HCT116 (cell line): ENCODE measurements around the gene GPR39. TPM values are rescaled to one million over a fixed set of nuclear protein-coding genes. Genes with fewer than 3 reads are reported as not detected.

Experiments used
- ATAC-seq: fragments of 200-7000 bp; cut with Tn5 transposase; 2 replicates; pipeline ENCODE4 v1.9.1; 2020; ENCODE audit warnings: mild to moderate bottlenecking, moderate library complexity
- BruUV-seq: library from RNA; stranded (reverse); fragments of 400-500 nt; replicated peaks from 2 replicates; lab custom pipeline; 2021; lab: Mats Ljungman, UMichigan
- CTCF ChIA-PET: fragments of 300-600 bp; sonication (Branson Sonifier 250); formaldehyde crosslinking; loops from one replicate; lab custom pipeline; 2021; ENCODE audit warnings: antibody characterized with exemption; lab: Charles Lee
- POLR2A ChIA-PET: fragments of 300-600, 350-600 bp; sonication (Branson Sonifier 250); formaldehyde crosslinking; loops from one replicate; lab custom pipeline; 2021; ENCODE audit warnings: antibody characterized with exemption; lab: Charles Lee
- RAD21 ChIA-PET, 2 experiments: fragments of 300-600 bp; sonication (Branson Sonifier 250); formaldehyde crosslinking; loops; one replicate each; lab custom pipeline; 2023; ENCODE audit warnings: low total read pairs in 2 of 2; ENCODE audit not compliant: uncharacterized antibody in 2 of 2, unreplicated experiment in 2 of 2, low non-redundant PET in 1 of 2; lab: Charles Lee
- DNase-seq: peaks from one replicate; pipeline ENCODE4 v3.0.0-alpha.2; 2010; ENCODE audit warnings: low read depth, low spot score
- H2AFZ ChIP-seq: fragments of 200-600 bp; shearing (Covaris generic), sonication (generic); 2 replicates; pipeline ENCODE4 v1.6.1; 2017; ENCODE audit warnings: low read depth, mixed run types, mixed read lengths, antibody characterized with exemption, low read length; ENCODE audit not compliant: poor library complexity, severe bottlenecking
- H3K27ac ChIP-seq: 2 replicates; pipeline ENCODE4 v1.5.1; 2012; ENCODE audit warnings: low read depth, low read length
- H3K27me3 ChIP-seq: fragments of 200-600 bp; sonication (generic); 2 replicates; pipeline ENCODE4 v1.6.1; 2016; ENCODE audit warnings: mixed run types, low read length, mixed read lengths; ENCODE audit not compliant: insufficient read depth
- H3K36me3 ChIP-seq, 2 experiments: fragments of 200-500 bp in 1 of 2; fragments of 200-600 bp in 1 of 2; sonication (Bioruptor generic) in 1 of 2; sonication (generic) in 1 of 2; 2 replicates each; pipeline versions ENCODE4 v1.5.1 to v1.6.1; 2014 to 2016; ENCODE audit warnings: low read length in 2 of 2, inconsistent platforms in 1 of 2, mixed read lengths in 1 of 2, mixed run types in 1 of 2; ENCODE audit not compliant: insufficient read depth in 2 of 2, control insufficient read depth in 1 of 2
- H3K4me1 ChIP-seq, 2 experiments: fragments of 200-600 bp in 1 of 2; sonication (generic) in 1 of 2; 2 replicates each; pipeline versions ENCODE4 v1.5.1 to v1.6.1; 2012 to 2017; ENCODE audit warnings: low read length in 2 of 2, inconsistent platforms in 1 of 2, mild to moderate bottlenecking in 1 of 2, mixed read lengths in 1 of 2, mixed run types in 1 of 2, moderate library complexity in 1 of 2; ENCODE audit not compliant: insufficient read depth in 2 of 2, control insufficient read depth in 1 of 2
- H3K4me2 ChIP-seq: fragments of 200-600 bp; sonication (generic); 2 replicates; pipeline ENCODE4 v1.6.1; 2017; ENCODE audit warnings: mixed run types, low read length, mixed read lengths
- H3K4me3 ChIP-seq, 2 experiments: fragments of 200-600 bp in 1 of 2; sonication (generic) in 1 of 2; replicated peaks in 1 of 2; 2 replicates each; pipeline ENCODE4 v1.5.1; 2011 to 2016; ENCODE audit warnings: low read length in 2 of 2, control low read depth in 1 of 2, low read depth in 1 of 2, mild to moderate bottlenecking in 1 of 2, mixed read lengths in 1 of 2, mixed run types in 1 of 2
- H3K79me2 ChIP-seq: fragments of 200-600 bp; sonication (generic); 2 replicates; pipeline ENCODE4 v1.6.1; 2017; ENCODE audit warnings: mild to moderate bottlenecking, mixed run types, low read length, moderate library complexity, mixed read lengths; ENCODE audit not compliant: insufficient read depth
- H3K9ac ChIP-seq: fragments of 200-600 bp; sonication (generic); 2 replicates; pipeline ENCODE4 v1.6.1; 2016; ENCODE audit warnings: low read length, mixed read lengths
- H3K9me2 ChIP-seq: fragments of 200-600 bp; sonication (generic), shearing (Covaris generic); 2 replicates; pipeline ENCODE4 v1.6.1; 2017; ENCODE audit warnings: mixed run types, mild to moderate bottlenecking, moderate library complexity; ENCODE audit not compliant: insufficient read depth
- H3K9me3 ChIP-seq, 2 experiments: fragments of 200-500 bp in 1 of 2; fragments of 200-600 bp in 1 of 2; sonication (Bioruptor generic) in 1 of 2; sonication (generic) in 1 of 2; 2 replicates each; pipeline ENCODE4 v1.6.1; 2014 to 2017; ENCODE audit warnings: low read length in 2 of 2, mixed read lengths in 2 of 2, inconsistent platforms in 1 of 2, low read depth in 1 of 2, mild to moderate bottlenecking in 1 of 2, mixed run types in 1 of 2, moderate library complexity in 1 of 2; ENCODE audit not compliant: control insufficient read depth in 1 of 2, insufficient read depth in 1 of 2
- H4K20me1 ChIP-seq: fragments of 200-600 bp; sonication (generic), shearing (Covaris generic); 2 replicates; pipeline ENCODE4 v1.6.1; 2017; ENCODE audit warnings: mixed run types, mild to moderate bottlenecking, moderate library complexity; ENCODE audit not compliant: insufficient read depth
- ATF3 ChIP-seq: IDR thresholded peaks from 2 replicates; pipeline ENCODE4 v1.6.1; 2012
- CBX3 ChIP-seq: IDR thresholded peaks from 2 replicates; pipeline ENCODE4 v1.6.1; 2012; ENCODE audit warnings: low read depth
- CEBPB ChIP-seq: IDR thresholded peaks from 2 replicates; pipeline ENCODE4 v1.6.1; 2012; ENCODE audit warnings: low read depth
- CTCF ChIP-seq, 3 experiments: fragments of 200-600 bp in 1 of 3; sonication (generic) in 1 of 3; IDR thresholded peaks in 2 of 3; conservative IDR thresholded peaks in 1 of 3; 2 replicates each; pipeline ENCODE4 v1.5.1; 2012 to 2017; ENCODE audit warnings: low read depth in 2 of 3, low read length in 2 of 3, antibody characterized with exemption in 1 of 3, borderline replicate concordance in 1 of 3, control low read depth in 1 of 3, mild to moderate bottlenecking in 1 of 3, mixed read lengths in 1 of 3, mixed run types in 1 of 3, moderate library complexity in 1 of 3; ENCODE audit not compliant: insufficient read depth in 1 of 3
- EGR1 ChIP-seq: IDR thresholded peaks from 2 replicates; pipeline ENCODE4 v1.6.1; 2012; ENCODE audit warnings: low read depth
- ELF1 ChIP-seq: IDR thresholded peaks from 2 replicates; pipeline ENCODE4 v1.6.1; 2012; ENCODE audit warnings: low read depth, borderline replicate concordance
- EZH2 ChIP-seq: fragments of 200-600 bp; sonication (generic); IDR thresholded peaks from 2 replicates; pipeline ENCODE4 v1.6.1; 2017; ENCODE audit warnings: antibody characterized with exemption, mixed run types
- EZH2phosphoT487 ChIP-seq: fragments of 200-600 bp; IDR thresholded peaks from 2 replicates; pipeline ENCODE4 v1.6.1; 2018; ENCODE audit warnings: antibody characterized with exemption, borderline replicate concordance
- FOSL1 ChIP-seq: IDR thresholded peaks from 2 replicates; pipeline ENCODE4 v1.6.1; 2012; ENCODE audit warnings: low read depth
- JUND ChIP-seq: IDR thresholded peaks from 2 replicates; pipeline ENCODE4 v1.6.1; 2012
- POLR2A ChIP-seq: IDR thresholded peaks from 2 replicates; pipeline ENCODE4 v1.7.0; 2011; ENCODE audit warnings: borderline replicate concordance; ENCODE audit not compliant: insufficient read depth, insufficient read length; ENCODE audit errors: extremely low read depth
- RAD21 ChIP-seq: IDR thresholded peaks from 2 replicates; pipeline ENCODE4 v1.6.1; 2012; ENCODE audit warnings: low read depth, mild to moderate bottlenecking
- REST ChIP-seq: IDR thresholded peaks from 2 replicates; pipeline ENCODE4 v1.6.1; 2012; ENCODE audit warnings: low read depth
- SIN3A ChIP-seq: IDR thresholded peaks from 2 replicates; pipeline ENCODE4 v1.6.1; 2012; ENCODE audit warnings: low read depth
- SP1 ChIP-seq: IDR thresholded peaks from 2 replicates; pipeline ENCODE4 v1.6.1; 2012; ENCODE audit warnings: low read depth
- TCF7L2 ChIP-seq: IDR thresholded peaks from 2 replicates; pipeline ENCODE4 v1.7.0; 2011; ENCODE audit warnings: borderline replicate concordance, inconsistent platforms; ENCODE audit not compliant: insufficient read depth, insufficient read length; ENCODE audit errors: extremely low read depth
- ZNF274 ChIP-seq: fragments of 200-500 bp; sonication (Bioruptor generic); IDR thresholded peaks from 2 replicates; pipeline ENCODE4 v1.6.1; 2014; ENCODE audit warnings: mild to moderate bottlenecking, low read depth, low read length, inconsistent platforms
- intact Hi-C: fragments of 100-400 bp; cut with micrococcal nuclease; formaldehyde crosslinking; loops from 2 replicates; pipeline ENCODE4 v1.10.0; 2022
- total RNA-seq: library from RNA; stranded (reverse); gene quantifications from one replicate; pipeline ENCODE4 v1.2.1, GENCODE V29; 2021; ENCODE audit not compliant: unreplicated experiment

Gene GPR39
- total RNA-seq, 1 experiment from 2014 or later = 5.1 TPM

DNA sequence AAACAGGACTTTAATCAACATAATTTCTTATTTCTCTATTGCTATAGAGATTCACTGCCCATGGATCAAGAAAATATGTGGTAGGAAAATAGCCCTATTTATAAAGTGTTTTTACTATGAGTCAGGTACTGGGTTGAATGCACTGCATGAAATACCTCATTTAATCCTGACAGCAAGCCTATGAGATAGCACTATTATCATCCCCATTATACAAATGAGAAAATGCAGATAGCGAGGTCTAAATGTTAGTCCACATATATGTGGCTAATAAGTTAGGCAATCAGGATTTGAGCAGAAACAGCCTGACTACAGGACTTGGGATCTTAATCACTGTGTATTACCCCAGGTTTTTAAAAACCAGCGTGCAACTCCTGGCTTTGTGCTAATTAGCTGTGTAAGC lies 261.9 kb downstream of the GPR39 start (continued):
- no peak for TF ChIP-seq REST

- no peak for ATAC-seq
- DNase-seq = no peak
- H3K4me1 ChIP-seq = no peaks in the 10 kb centered on the region
- H3K4me3 ChIP-seq = no peak overlapping the region
- H3K4me2 ChIP-seq = no peak overlapping the region
- intact Hi-C loops = no loop called here
- no peak overlapping the region for H2AFZ ChIP-seq
- TF ChIP-seq EZH2 = no peak
- no peak for TF ChIP-seq ZNF274
- TF ChIP-seq POLR2A = no peak
- no peak for TF ChIP-seq JUND
- no peak for TF ChIP-seq SIN3A
- no peak for TF ChIP-seq CTCF (IDR thresholded peaks at IDR 0.05 in 2 of 3, conservative IDR thresholded peaks at IDR 0.05 in 1 of 3; ENCODE audit: borderline replicate concordance in 1 of 3, insufficient read depth in 1 of 3, low read depth in 2 of 3, low read length in 2 of 3)
- no peak for TF ChIP-seq TCF7L2
- TF ChIP-seq CBX3 = no peak
- no peak for TF ChIP-seq SP1
- TF ChIP-seq FOSL1 = no peak
- TF ChIP-seq EZH2phosphoT487 = no peak
- TF ChIP-seq ATF3 = no peak
- no peak for TF ChIP-seq EGR1
- TF ChIP-seq REST = no peak
- TF ChIP-seq RAD21 = no peak
- TF ChIP-seq CEBPB = no peak
- no peak for TF ChIP-seq ELF1
- no peak overlapping the region for H3K9ac ChIP-seq
- ChIA-PET POLR2A (no interaction called here), RAD21 (no interaction called here), CTCF (no interaction called here)
- H3K27ac ChIP-seq = no peak overlapping the region
- no peaks in the 10 kb centered on the region; the same call in 1 of the 2 replicates for H3K9me2 ChIP-seq
- H3K9me3 ChIP-seq = no peaks in the 10 kb centered on the region
- H3K79me2 ChIP-seq = no peaks in the 10 kb centered on the region
- no peaks in the 10 kb centered on the region for H3K36me3 ChIP-seq
- H3K27me3 ChIP-seq = peaks cover 59% of the 10 kb centered on the region
- H4K20me1 ChIP-seq = no peaks in the 10 kb centered on the region
- no TSS peak for BruUV-seq
These were observed 263.9 kb downstream of the GPR39 start for GRCh38 chr2:132680544-132680943.
